CD4-positive, alpha-beta T cell treated with Interleukin-6 for 4 hours (primary cell): ENCODE results near the gene FAM98C.

Experiments
- DNase-seq: peaks from one replicate; pipeline ENCODE4 v3.0.0-alpha.2; 2020; ENCODE audit warnings: mixed read lengths

FAM98C gene

GRCh38 chr19:38381138-38381537 is 21.8 kb upstream of the FAM98C start:
- DNase-seq, result no peak

DNA sequence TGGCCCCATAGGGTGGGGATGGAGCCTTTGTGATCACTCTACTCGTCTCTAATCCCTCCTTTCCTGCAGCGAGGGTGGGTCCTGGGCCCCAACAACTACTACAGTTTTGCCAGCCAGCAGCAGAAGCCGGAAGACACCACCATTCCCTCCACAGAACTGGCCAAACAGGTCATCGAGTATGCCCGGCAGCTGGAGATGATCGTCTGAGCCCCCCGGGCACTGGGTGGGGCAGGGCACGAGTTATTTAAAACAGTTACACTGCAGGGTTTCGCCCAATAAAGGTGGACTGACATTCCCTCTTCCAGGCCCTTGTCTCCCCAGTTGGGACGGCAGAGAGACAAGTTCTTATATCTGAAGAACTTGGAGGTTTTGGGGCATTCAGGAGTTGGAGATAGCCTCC is 19.7 kb upstream of the FAM98C start:
- no peak for DNase-seq

DNA sequence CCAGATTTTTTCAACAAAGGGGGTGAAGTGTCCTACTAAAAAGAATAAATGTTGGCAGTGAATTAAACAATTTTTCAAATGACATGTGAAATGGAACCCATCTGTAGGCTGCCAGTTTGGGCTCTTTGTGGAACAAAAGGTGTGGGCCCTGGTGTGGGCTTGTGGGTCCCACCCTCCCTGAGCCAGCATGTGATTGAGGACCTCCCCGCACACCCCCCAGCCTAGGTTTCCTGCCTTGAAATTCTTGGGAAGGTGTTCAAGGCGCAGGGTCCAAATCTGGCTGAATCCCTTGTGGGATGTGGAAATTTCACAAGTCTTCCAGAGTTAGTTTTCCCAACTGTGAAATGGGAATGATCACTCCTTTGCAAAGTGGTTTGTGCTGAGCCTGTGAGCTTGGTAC is 19.1 kb upstream of the FAM98C start:
- DNase-seq, result no peak

DNA sequence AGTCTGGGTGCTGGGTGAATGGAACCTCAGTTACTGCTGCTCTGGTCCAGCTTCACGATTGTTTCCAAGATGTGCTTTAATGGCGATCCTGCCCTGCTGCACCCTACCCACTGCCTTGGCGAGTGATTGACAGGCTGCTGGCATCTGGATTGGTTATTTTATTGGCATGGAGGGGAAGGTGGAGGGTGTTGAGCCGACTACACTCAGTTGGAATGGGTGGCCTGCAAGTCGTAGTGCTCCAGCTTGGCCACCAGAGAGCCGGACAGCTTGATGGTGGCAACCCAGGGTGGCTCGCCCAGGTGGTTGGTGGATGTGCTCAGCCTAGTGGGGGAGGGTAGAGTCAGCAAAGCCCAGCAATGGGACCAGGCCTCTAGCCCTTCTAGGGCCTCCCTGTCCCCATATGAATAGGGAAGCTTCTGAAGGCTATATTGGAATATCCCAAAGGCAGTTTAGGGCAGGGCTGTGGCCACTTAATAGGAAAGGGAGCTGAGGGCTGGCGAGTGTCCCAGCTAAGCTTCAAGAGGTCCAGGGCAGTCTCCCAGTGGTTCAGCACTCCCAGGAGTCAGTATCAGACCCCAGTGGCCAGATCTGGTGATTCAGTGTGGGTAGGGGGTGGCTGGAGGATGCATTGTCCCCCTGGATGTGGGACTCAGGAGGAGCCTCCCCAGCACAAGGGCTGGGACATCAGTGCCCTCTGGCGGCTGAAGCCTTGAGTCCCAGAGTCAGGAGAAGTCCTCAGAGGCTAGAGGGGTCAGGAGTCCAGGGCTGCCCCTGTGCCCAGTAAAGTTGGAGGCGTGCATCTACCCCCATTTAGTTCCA is 18.5 kb upstream of the FAM98C start:
- no peak for DNase-seq

DNA sequence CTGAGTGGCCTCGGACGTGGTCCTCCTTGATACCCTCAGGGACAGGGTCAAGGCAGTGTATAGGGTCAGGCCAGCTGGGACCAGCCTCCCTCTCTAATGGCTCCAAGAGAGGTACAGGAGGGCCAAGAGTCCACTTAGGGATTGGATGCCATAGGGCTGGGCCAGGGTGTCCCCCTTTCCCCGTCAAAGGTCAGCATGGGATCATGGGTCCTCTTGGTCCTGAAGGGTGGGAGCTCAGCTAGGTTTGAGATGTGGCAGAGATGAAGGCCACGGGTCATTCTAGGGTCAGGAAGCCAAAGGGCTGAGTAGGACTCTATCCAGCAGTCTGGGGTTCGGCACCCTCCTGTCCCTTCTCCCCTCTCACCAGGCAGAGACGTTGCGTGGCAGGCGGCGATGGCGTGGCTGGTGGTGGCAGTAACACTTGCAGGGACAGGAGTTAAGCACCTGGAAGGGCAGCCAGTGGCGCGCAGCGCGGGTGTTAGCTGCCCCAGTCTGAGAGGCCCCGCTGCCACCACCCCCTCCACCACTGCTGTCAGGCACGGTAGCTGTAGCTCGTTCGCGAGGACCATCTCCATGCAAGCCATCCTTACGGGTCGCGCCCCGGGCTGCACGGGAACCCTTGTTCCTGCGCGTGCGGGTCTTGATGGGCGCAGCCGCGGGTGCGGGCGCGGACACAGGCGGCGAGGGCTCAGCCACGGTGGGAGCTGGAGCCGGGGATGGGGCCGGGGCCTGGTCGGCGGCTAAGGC is 17.7 kb upstream of the FAM98C start:
- no peak for DNase-seq

- DNase-seq, result no peak
Observed at GRCh38 chr19:38385804-38386257, 17.1 kb upstream of the FAM98C start.

- DNase-seq, result no peak
Observed at GRCh38 chr19:38386300-38386970, 16.5 kb upstream of the FAM98C start.

DNA sequence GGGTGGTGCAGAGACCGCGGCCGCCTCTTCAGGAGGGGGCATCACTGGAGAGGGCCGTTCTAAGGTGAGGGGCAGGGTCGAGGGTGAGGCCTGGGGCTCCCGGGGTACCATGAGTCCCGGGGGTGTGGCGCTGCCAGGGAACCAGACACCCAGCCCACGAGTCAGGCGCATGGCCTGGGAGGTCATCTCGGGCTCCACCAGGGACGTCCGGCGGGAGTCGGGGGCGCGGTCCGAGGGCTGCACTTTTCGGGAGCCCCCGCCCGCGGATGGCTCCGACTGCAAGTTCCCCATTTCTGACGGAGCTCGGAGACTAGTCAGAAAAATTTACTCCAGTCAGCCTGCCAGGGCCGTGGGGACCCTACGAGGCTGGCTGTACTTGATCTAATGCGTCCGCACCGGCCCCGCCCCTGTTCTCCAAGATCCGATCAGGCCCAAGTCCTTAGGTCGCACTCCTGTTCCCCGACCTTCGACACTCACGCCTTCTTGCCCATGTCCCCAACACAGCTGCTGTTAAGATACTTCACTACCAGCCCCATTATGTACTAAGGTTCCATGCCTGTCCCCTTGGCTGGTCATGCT is 15.8 kb upstream of the FAM98C start:
- DNase-seq, result no peak

DNA sequence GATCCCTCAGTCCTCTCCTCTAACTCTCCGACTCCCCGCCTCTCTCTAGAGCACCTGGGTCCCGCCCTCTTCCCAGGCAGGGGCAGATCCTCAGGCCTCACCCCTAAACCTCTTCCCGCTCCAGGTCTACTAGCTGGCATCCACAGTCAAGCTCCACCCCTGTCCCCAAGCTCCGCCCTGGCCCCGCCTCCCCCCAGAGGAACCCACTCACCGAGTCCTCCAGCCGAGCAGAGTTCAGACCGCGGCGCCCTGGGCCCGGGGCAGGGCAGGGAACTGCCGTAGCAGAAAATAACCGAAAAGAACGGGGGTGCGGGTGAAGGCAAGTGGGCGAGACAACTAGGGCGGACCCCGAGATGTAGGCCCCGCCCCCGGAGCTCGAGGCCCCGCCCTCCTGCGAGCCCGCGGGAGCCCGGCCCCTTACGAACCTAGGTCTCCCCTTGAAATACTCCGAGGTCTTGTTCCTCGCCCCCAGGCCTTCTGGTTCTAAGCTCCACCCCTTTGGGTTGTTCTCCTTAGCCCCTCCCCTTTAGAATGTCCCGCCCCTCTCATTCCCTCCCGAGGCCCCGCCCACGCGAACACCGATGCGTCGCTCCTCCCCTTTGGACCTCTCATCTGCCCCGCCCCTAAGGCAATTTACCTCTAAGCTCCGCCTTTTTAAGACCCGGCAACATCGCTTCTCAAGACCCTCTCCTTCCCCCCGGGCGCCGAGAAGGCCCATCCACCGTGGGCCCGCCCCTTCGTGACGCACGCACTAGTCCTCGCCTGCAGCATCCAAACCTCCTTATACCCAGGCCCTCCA is 15.1 kb upstream of the FAM98C start, which contains the start of gene GGN:
TSS of gene GGN (minus strand) at position 485 of the 799 bp plus-strand sequence. CDS start 773 bp downstream, outside the sequence.
- peak; percentile 82 for DNase-seq

DNA sequence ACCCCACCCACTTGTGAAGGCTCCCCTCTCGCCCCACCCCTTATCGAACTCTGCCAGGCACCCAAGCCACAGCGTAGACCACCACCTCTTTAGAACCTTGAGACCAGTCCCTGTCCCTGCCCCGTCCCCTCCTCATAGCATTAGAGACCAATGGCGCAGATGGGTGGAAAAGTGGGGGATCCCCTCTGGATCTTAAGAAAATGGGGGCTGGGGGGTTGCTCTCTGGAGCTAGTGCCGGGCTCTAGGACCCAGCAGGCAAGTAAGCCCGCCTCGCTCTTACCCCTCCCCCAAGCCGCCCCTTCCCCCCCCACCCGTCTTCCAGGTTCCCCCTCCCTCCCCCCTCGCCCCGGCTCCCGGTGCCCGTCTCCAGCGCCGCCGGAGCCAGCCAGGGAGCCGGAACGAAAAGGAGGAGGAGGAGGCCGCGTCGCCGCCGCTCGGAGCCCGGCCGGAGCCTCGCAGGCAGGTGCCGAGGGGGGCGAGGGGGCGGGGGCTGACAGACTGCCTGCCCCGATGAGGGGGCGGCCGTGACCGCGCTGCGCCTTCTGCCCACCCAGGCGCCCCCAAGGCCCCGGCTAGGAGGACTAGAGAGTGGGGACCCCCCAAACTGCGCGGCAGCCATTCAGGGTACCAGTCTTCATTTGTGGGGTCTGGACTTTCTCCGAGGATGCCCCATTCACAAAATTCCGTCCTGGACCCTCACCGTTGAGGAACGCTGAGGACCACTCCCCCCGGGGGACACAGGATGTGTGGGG is 14.4 kb upstream of the FAM98C start, which contains the start of gene SPRED3:
TSS of gene SPRED3 (plus strand) at position 349 of the 752 bp plus-strand sequence. CDS start 1,606 bp downstream, outside the sequence.
- peak; percentile 51 for DNase-seq

- DNase-seq, result peak; percentile 35
Observed at GRCh38 chr19:38389101-38389925, 13.6 kb upstream of the FAM98C start.

GRCh38 chr19:38389957-38390924 is 12.7 kb upstream of the FAM98C start:
- no peak for DNase-seq

- no peak for DNase-seq
Observed at GRCh38 chr19:38391911-38392464, 10.9 kb upstream of the FAM98C start.

- no peak for DNase-seq
Observed at GRCh38 chr19:38392707-38393308, 10.1 kb upstream of the FAM98C start.

DNA sequence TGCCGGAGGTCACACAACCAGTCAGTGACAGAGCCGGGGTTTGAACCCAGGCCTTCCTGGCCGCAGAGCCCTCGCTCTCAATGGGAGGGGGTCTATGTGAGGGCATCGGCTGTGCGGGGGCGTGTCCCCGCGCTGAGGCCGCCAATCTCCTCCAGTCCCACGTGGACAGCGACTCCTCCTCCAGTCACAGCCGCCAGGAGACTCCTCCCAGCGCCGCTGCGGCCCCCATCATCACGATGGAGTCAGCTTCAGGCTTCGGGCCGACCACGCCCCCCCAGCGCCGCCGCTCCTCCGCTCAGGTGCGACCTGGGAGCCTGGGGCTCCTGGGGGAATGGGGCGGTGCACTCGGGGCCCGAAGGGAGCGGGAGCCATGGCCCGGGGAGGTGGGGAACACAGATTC is 8.4 kb upstream of the FAM98C start:
- peak; percentile 78 for DNase-seq

GRCh38 chr19:38395381-38396114 is 7.3 kb upstream of the FAM98C start:
- DNase-seq, result peak; percentile 61

GRCh38 chr19:38399081-38399480 is 3.8 kb upstream of the FAM98C start:
- no peak for DNase-seq

- DNase-seq, result no peak
Observed at GRCh38 chr19:38399537-38399936, 3.4 kb upstream of the FAM98C start.
